Measurements from ENCODE around the gene IL27RA.

Gene IL27RA

DNA sequence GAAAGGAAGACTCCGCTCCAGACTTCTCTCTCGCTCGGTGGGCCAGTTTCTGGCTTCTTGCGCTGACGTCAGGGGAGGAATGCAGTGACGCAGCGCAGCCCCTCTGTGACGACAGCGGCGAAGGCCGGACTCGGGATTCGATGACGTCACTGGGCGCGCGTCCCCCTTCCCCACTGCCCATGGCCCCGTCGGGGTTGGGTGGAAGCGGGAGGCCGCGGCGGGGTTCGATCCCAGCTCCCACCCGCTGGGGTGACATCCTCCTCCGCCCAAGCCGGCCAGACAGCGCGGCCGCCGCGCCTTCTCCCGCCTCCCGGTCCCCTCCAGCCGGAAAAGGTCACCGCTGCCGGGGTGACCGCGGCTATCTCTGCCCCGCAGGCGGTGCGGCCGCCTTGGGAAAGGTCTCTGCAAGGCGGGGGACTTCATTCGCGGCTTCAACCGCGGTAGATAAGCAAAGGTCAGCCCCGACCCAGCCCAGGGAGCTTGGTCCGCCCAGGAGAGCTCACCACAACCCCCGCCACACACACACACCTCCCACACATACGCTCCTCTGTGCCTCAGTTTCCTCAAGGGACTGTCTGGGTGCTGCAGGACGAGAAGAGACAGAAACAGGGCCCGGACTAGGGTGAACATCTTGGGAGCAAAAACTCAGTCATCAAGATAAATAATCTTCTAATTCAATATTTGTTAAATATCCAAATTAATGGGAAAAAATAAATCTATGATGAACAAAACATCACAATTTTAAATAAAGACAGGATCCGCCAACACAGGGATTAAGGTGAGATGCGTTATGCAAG is 24.6 kb upstream of the IL27RA start (continued):
- TF ChIP-seq, protein P1, sequence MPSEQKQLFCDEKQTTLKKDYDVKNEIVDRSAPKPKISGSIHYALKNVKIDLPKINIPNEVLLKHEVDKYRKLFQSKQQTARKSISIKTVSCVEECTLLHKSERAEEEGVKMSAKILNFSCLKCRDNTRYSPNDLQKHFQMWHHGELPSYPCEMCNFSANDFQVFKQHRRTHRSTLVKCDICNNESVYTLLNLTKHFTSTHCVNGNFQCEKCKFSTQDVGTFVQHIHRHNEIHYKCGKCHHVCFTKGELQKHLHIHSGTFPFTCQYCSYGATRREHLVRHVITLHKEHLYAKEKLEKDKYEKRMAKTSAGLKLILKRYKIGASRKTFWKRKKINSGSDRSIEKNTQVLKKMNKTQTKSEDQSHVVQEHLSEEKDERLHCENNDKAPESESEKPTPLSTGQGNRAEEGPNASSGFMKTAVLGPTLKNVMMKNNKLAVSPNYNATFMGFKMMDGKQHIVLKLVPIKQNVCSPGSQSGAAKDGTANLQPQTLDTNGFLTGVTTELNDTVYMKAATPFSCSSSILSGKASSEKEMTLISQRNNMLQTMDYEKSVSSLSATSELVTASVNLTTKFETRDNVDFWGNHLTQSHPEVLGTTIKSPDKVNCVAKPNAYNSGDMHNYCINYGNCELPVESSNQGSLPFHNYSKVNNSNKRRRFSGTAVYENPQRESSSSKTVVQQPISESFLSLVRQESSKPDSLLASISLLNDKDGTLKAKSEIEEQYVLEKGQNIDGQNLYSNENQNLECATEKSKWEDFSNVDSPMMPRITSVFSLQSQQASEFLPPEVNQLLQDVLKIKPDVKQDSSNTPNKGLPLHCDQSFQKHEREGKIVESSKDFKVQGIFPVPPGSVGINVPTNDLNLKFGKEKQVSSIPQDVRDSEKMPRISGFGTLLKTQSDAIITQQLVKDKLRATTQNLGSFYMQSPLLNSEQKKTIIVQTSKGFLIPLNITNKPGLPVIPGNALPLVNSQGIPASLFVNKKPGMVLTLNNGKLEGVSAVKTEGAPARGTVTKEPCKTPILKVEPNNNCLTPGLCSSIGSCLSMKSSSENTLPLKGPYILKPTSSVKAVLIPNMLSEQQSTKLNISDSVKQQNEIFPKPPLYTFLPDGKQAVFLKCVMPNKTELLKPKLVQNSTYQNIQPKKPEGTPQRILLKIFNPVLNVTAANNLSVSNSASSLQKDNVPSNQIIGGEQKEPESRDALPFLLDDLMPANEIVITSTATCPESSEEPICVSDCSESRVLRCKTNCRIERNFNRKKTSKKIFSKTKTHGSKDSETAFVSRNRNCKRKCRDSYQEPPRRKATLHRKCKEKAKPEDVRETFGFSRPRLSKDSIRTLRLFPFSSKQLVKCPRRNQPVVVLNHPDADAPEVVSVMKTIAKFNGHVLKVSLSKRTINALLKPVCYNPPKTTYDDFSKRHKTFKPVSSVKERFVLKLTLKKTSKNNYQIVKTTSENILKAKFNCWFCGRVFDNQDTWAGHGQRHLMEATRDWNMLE (tag by site-specific recombination; conservative IDR thresholded peaks at IDR 0.05; ENCODE audit: low read depth): peak; percentile 38; the same call in 1 of the 2 replicates
- peak; percentile 88 for TF ChIP-seq KLF10 (tag by site-specific recombination; IDR thresholded peaks at IDR 0.05)
- peak; percentile 100 for TF ChIP-seq ZBTB21 (tag by site-specific recombination; IDR thresholded peaks at IDR 0.05)
- 0 out of 2 replicates have a peak, but pooled peaks have one; percentile 63 for TF ChIP-seq ZBTB48 (tag by site-specific recombination; IDR thresholded peaks at IDR 0.05)
- TF ChIP-seq ZNF660 (tag by site-specific recombination; IDR thresholded peaks at IDR 0.05): peak; percentile 81
- TF ChIP-seq ZNF777 (tag by site-specific recombination; IDR thresholded peaks at IDR 0.05; ENCODE audit: borderline replicate concordance): peak; percentile 93
- TF ChIP-seq ZNF76 (tag by site-specific recombination; IDR thresholded peaks at IDR 0.05; ENCODE audit: borderline replicate concordance, low read depth): peak; percentile 86
- TF ChIP-seq, protein P2, sequence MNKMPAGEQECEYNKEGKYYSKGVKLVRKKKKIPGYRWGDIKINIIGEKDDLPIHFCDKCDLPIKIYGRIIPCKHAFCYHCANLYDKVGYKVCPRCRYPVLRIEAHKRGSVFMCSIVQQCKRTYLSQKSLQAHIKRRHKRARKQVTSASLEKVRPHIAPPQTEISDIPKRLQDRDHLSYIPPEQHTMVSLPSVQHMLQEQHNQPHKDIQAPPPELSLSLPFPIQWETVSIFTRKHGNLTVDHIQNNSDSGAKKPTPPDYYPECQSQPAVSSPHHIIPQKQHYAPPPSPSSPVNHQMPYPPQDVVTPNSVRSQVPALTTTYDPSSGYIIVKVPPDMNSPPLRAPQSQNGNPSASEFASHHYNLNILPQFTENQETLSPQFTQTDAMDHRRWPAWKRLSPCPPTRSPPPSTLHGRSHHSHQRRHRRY (tag by site-specific recombination; IDR thresholded peaks at IDR 0.05): peak; percentile 78; the same call in 1 of the 2 replicates
- peak; percentile 95 for TF ChIP-seq ZNF501 (tag by site-specific recombination; IDR thresholded peaks at IDR 0.05)
- TF ChIP-seq SP7 (tag by site-specific recombination; IDR thresholded peaks at IDR 0.05): peak; percentile 96
- TF ChIP-seq ZNF24 (tag by site-specific recombination; IDR thresholded peaks at IDR 0.05): peak; percentile 96
- no peak for TF ChIP-seq ZNF621 (tag by site-specific recombination; IDR thresholded peaks at IDR 0.05)
- TF ChIP-seq, protein P3, sequence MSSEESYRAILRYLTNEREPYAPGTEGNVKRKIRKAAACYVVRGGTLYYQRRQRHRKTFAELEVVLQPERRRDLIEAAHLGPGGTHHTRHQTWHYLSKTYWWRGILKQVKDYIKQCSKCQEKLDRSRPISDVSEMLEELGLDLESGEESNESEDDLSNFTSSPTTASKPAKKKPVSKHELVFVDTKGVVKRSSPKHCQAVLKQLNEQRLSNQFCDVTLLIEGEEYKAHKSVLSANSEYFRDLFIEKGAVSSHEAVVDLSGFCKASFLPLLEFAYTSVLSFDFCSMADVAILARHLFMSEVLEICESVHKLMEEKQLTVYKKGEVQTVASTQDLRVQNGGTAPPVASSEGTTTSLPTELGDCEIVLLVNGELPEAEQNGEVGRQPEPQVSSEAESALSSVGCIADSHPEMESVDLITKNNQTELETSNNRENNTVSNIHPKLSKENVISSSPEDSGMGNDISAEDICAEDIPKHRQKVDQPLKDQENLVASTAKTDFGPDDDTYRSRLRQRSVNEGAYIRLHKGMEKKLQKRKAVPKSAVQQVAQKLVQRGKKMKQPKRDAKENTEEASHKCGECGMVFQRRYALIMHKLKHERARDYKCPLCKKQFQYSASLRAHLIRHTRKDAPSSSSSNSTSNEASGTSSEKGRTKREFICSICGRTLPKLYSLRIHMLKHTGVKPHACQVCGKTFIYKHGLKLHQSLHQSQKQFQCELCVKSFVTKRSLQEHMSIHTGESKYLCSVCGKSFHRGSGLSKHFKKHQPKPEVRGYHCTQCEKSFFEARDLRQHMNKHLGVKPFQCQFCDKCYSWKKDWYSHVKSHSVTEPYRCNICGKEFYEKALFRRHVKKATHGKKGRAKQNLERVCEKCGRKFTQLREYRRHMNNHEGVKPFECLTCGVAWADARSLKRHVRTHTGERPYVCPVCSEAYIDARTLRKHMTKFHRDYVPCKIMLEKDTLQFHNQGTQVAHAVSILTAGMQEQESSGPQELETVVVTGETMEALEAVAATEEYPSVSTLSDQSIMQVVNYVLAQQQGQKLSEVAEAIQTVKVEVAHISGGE (tag by site-specific recombination; conservative IDR thresholded peaks at IDR 0.05; ENCODE audit: low read depth): peak; percentile 57
- 0 out of 2 replicates have a peak, but pooled peaks have one; percentile 61 for TF ChIP-seq ZNF416 (tag by site-specific recombination; IDR thresholded peaks at IDR 0.05)
- TF ChIP-seq, protein P4, sequence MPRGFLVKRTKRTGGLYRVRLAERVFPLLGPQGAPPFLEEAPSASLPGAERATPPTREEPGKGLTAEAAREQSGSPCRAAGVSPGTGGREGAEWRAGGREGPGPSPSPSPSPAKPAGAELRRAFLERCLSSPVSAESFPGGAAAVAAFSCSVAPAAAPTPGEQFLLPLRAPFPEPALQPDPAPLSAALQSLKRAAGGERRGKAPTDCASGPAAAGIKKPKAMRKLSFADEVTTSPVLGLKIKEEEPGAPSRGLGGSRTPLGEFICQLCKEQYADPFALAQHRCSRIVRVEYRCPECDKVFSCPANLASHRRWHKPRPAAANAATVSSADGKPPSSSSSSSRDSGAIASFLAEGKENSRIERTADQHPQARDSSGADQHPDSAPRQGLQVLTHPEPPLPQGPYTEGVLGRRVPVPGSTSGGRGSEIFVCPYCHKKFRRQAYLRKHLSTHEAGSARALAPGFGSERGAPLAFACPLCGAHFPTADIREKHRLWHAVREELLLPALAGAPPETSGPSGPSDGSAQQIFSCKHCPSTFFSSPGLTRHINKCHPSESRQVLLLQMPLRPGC (tag by site-specific recombination; IDR thresholded peaks at IDR 0.05): peak; percentile 81
- peak; percentile 96 for TF ChIP-seq ZFP37 (tag by site-specific recombination; IDR thresholded peaks at IDR 0.05)
- TF ChIP-seq, protein P5, sequence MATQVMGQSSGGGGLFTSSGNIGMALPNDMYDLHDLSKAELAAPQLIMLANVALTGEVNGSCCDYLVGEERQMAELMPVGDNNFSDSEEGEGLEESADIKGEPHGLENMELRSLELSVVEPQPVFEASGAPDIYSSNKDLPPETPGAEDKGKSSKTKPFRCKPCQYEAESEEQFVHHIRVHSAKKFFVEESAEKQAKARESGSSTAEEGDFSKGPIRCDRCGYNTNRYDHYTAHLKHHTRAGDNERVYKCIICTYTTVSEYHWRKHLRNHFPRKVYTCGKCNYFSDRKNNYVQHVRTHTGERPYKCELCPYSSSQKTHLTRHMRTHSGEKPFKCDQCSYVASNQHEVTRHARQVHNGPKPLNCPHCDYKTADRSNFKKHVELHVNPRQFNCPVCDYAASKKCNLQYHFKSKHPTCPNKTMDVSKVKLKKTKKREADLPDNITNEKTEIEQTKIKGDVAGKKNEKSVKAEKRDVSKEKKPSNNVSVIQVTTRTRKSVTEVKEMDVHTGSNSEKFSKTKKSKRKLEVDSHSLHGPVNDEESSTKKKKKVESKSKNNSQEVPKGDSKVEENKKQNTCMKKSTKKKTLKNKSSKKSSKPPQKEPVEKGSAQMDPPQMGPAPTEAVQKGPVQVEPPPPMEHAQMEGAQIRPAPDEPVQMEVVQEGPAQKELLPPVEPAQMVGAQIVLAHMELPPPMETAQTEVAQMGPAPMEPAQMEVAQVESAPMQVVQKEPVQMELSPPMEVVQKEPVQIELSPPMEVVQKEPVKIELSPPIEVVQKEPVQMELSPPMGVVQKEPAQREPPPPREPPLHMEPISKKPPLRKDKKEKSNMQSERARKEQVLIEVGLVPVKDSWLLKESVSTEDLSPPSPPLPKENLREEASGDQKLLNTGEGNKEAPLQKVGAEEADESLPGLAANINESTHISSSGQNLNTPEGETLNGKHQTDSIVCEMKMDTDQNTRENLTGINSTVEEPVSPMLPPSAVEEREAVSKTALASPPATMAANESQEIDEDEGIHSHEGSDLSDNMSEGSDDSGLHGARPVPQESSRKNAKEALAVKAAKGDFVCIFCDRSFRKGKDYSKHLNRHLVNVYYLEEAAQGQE (tag by site-specific recombination; IDR thresholded peaks at IDR 0.05): 0 out of 2 replicates have a peak, but pooled peaks have one; percentile 38
- TF ChIP-seq, protein P6, sequence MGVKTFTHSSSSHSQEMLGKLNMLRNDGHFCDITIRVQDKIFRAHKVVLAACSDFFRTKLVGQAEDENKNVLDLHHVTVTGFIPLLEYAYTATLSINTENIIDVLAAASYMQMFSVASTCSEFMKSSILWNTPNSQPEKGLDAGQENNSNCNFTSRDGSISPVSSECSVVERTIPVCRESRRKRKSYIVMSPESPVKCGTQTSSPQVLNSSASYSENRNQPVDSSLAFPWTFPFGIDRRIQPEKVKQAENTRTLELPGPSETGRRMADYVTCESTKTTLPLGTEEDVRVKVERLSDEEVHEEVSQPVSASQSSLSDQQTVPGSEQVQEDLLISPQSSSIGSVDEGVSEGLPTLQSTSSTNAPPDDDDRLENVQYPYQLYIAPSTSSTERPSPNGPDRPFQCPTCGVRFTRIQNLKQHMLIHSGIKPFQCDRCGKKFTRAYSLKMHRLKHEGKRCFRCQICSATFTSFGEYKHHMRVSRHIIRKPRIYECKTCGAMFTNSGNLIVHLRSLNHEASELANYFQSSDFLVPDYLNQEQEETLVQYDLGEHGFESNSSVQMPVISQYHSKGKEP (tag by site-specific recombination; IDR thresholded peaks at IDR 0.05): 0 out of 2 replicates have a peak, but pooled peaks have one; percentile 43
- no peak for TF ChIP-seq ZNF239 (tag by site-specific recombination; IDR thresholded peaks at IDR 0.05)
- no peak for TF ChIP-seq ZNF302 (tag by site-specific recombination; IDR thresholded peaks at IDR 0.05; ENCODE audit: low read depth)
- 0 out of 2 replicates have a peak, but pooled peaks have one; percentile 21 for TF ChIP-seq ZNF623 (tag by site-specific recombination; IDR thresholded peaks at IDR 0.05)
- TF ChIP-seq ZNF16 (tag by site-specific recombination; IDR thresholded peaks at IDR 0.05; ENCODE audit: low read depth): no peak

Data from HEK293 (cell line).